ENCODE data around the gene WDFY4. TPM values are rescaled to one million over a fixed set of nuclear protein-coding genes. Genes with fewer than 3 reads are reported as not detected.

Gene WDFY4
- total RNA-seq, 2 experiments from 2014 or later: 0.11 TPM; not detected in 1

- CTCF ChIA-PET: interaction anchor here (0.8 kb wide), 1 partner anchor 80 kb away, joined by 3 read pairs; no protein-coding TSS in a partner anchor
These were observed 51.9 kb downstream of the WDFY4 start for GRCh38 chr10:48736596-48736995.

GRCh38 chr10:48737886-48738285, 53.2 kb downstream of the WDFY4 start:
- CTCF ChIA-PET: no interaction called here
- POLR2A ChIA-PET: no interaction called here

More at GRCh38 chr10:48736596-48736995, 51.9 kb downstream of the WDFY4 start:
- POLR2A ChIA-PET: no interaction called here

GRCh38 chr10:48739170-48739569, 54.5 kb downstream of the WDFY4 start:
- POLR2A ChIA-PET: no interaction called here
- CTCF ChIA-PET: no interaction called here

GRCh38 chr10:48740015-48740707, 55.5 kb downstream of the WDFY4 start:
- ChIA-PET CTCF (no interaction called here), POLR2A (no interaction called here)

GRCh38 chr10:48740988-48741387, 56.3 kb downstream of the WDFY4 start:
- POLR2A ChIA-PET: no interaction called here
- CTCF ChIA-PET: no interaction called here

GRCh38 chr10:48742891-48743860, 58.5 kb downstream of the WDFY4 start:
- POLR2A ChIA-PET: no interaction called here
- CTCF ChIA-PET: no interaction called here

GRCh38 chr10:48744587-48744986, 59.9 kb downstream of the WDFY4 start:
- ChIA-PET CTCF (no interaction called here), POLR2A (no interaction called here)

- CTCF ChIA-PET: no interaction called here
These were observed 61.1 kb downstream of the WDFY4 start for GRCh38 chr10:48745662-48746245.

GRCh38 chr10:48748573-48748972, 63.9 kb downstream of the WDFY4 start:
- POLR2A ChIA-PET: no interaction called here
- CTCF ChIA-PET: no interaction called here

More at GRCh38 chr10:48745662-48746245, 61.1 kb downstream of the WDFY4 start:
- POLR2A ChIA-PET: no interaction called here

- POLR2A ChIA-PET: no interaction called here
- CTCF ChIA-PET: no interaction called here
These were observed 64.6 kb downstream of the WDFY4 start for GRCh38 chr10:48749254-48749787.

GRCh38 chr10:48750019-48750418, 65.3 kb downstream of the WDFY4 start:
- POLR2A ChIA-PET: no interaction called here
- CTCF ChIA-PET: no interaction called here

- ChIA-PET CTCF (no interaction called here), POLR2A (no interaction called here)
These were observed 66.3 kb downstream of the WDFY4 start for GRCh38 chr10:48750991-48751390.

- ChIA-PET POLR2A (no interaction called here), CTCF (no interaction called here)
These were observed 67.1 kb downstream of the WDFY4 start for GRCh38 chr10:48751730-48752129.

- ChIA-PET POLR2A (no interaction called here), CTCF (no interaction called here)
These were observed 73.7 kb downstream of the WDFY4 start for GRCh38 chr10:48758411-48758810.

- POLR2A ChIA-PET: no interaction called here
- CTCF ChIA-PET: no interaction called here
These were observed 74.6 kb downstream of the WDFY4 start for GRCh38 chr10:48759113-48759901.

GRCh38 chr10:48760983-48761382, 76.3 kb downstream of the WDFY4 start:
- POLR2A ChIA-PET: no interaction called here
- CTCF ChIA-PET: no interaction called here

- CTCF ChIA-PET: no interaction called here
- POLR2A ChIA-PET: no interaction called here
These were observed 77.7 kb downstream of the WDFY4 start for GRCh38 chr10:48762064-48763042.

GRCh38 chr10:48763403-48763965, 78.8 kb downstream of the WDFY4 start:
- CTCF ChIA-PET: interaction anchor here (0.9 kb wide), 1 partner anchor 107 kb away, joined by 3 read pairs; no protein-coding TSS in a partner anchor

More at GRCh38 chr10:48763403-48763965, 78.8 kb downstream of the WDFY4 start:
- POLR2A ChIA-PET: no interaction called here
